ENCODE measurements around the gene KIF4A. TPM values are rescaled to one million over a fixed set of nuclear protein-coding genes. Genes with fewer than 3 reads are reported as not detected.
"Not testable (repeated sequence)": the region's sequence is repeated elsewhere in the genome, so short reads cannot be mapped to it uniquely, and the experiment has no call there.

The KIF4A gene
- total RNA-seq, 4 donors from 2014 or later = under 0.01 to 11.1 TPM; not detected in 2

GRCh38 chrX:70353514-70353913 is 63.6 kb downstream of the KIF4A start:
- Histone ChIP-seq H3K27me3 (no peaks in the 10 kb centered on the region), H3K4me3 (no peak overlapping the region), H3K36me3 (no peaks in the 10 kb centered on the region), H3K9me3 (no peaks in the 10 kb centered on the region), H3K27ac (no peak overlapping the region), H3K4me1 (no peaks in the 10 kb centered on the region)
- intact Hi-C loops (cut with DNase I; ENCODE audit: low total_unique reads) = no loop called here
- DNase-seq = no peak
- no peak for TF ChIP-seq POLR2A (IDR thresholded peaks at IDR 0.05)
- TF ChIP-seq CTCF (IDR thresholded peaks at IDR 0.05) = no peak

GRCh38 chrX:70354716-70355115 is 64.8 kb downstream of the KIF4A start:
- intact Hi-C loops (cut with DNase I; ENCODE audit: low total_unique reads) = no loop called here
- H3K4me1 ChIP-seq = no peaks in the 10 kb centered on the region
- DNase-seq = no peak
- H3K9me3 ChIP-seq = no peaks in the 10 kb centered on the region
- no peak overlapping the region for H3K4me3 ChIP-seq
- no peaks in the 10 kb centered on the region for H3K36me3 ChIP-seq
- H3K27ac ChIP-seq = no peak overlapping the region
- TF ChIP-seq POLR2A (IDR thresholded peaks at IDR 0.05) (no peak), CTCF (IDR thresholded peaks at IDR 0.05) (no peak)
- H3K27me3 ChIP-seq = no peaks in the 10 kb centered on the region

- H3K4me3 ChIP-seq = no peak overlapping the region
- TF ChIP-seq CTCF (IDR thresholded peaks at IDR 0.05) (no peak), POLR2A (IDR thresholded peaks at IDR 0.05) (no peak)
- no peak for DNase-seq
- no peaks in the 10 kb centered on the region for H3K27me3 ChIP-seq
- intact Hi-C loops (cut with DNase I; ENCODE audit: low total_unique reads) = no loop called here
- H3K4me1 ChIP-seq = no peaks in the 10 kb centered on the region
- no peak overlapping the region for H3K27ac ChIP-seq
- H3K36me3 ChIP-seq = no peaks in the 10 kb centered on the region
- no peaks in the 10 kb centered on the region for H3K9me3 ChIP-seq
Measured at GRCh38 chrX:70359458-70359857, 69.6 kb downstream of the KIF4A start.

- no peaks in the 10 kb centered on the region for H3K27me3 ChIP-seq
- DNase-seq = no peak
- H3K27ac ChIP-seq = no peak overlapping the region
- TF ChIP-seq POLR2A (IDR thresholded peaks at IDR 0.05) (no peak), CTCF (IDR thresholded peaks at IDR 0.05) (no peak)
- no peaks in the 10 kb centered on the region for H3K9me3 ChIP-seq
- H3K4me3 ChIP-seq = no peak overlapping the region
- intact Hi-C loops (cut with DNase I; ENCODE audit: low total_unique reads) = no loop called here
- no peaks in the 10 kb centered on the region for H3K36me3 ChIP-seq
- no peaks in the 10 kb centered on the region for H3K4me1 ChIP-seq
Measured at GRCh38 chrX:70360366-70360765, 70.5 kb downstream of the KIF4A start.

GRCh38 chrX:70368731-70369130 is 78.8 kb downstream of the KIF4A start:
- H3K4me1 ChIP-seq; H3K9me3 ChIP-seq; H3K4me3 ChIP-seq; H3K27me3 ChIP-seq; H3K27ac ChIP-seq; H3K36me3 ChIP-seq; DNase-seq; intact Hi-C loops (cut with DNase I; ENCODE audit: low total_unique reads): not testable (repeated sequence)

GRCh38 chrX:70386235-70386634 is 96.3 kb downstream of the KIF4A start:
- no peaks in the 10 kb centered on the region for H3K27me3 ChIP-seq
- intact Hi-C loops (cut with DNase I; ENCODE audit: low total_unique reads) = no loop called here

More at GRCh38 chrX:70386235-70386634, 96.3 kb downstream of the KIF4A start:
- no peak for TF ChIP-seq POLR2A (IDR thresholded peaks at IDR 0.05)
- no peak for TF ChIP-seq CTCF (IDR thresholded peaks at IDR 0.05)
- Histone ChIP-seq H3K4me3 (no peak overlapping the region), H3K36me3 (no peaks in the 10 kb centered on the region), H3K9me3 (no peaks in the 10 kb centered on the region), H3K4me1 (no peaks in the 10 kb centered on the region), H3K27ac (no peak overlapping the region)
- no peak for DNase-seq

All from uterus (tissue), 4 donors.